ENCODE results near the gene CSHL1.
"Not testable (repeated sequence)": the region's sequence is repeated elsewhere in the genome, so short reads cannot be mapped to it uniquely, and the experiment has no call there.

Gene CSHL1

GRCh38 chr17:63871646-63872365 lies 39.3 kb downstream of the CSHL1 start:
- H3K27me3 ChIP-seq (replicated peaks; ENCODE audit: control insufficient read depth, insufficient read depth, low read length); H3K36me3 ChIP-seq (ENCODE audit: control insufficient read depth, insufficient read depth, low read length); DNase-seq (ENCODE audit: extremely low read depth, insufficient read length); H3K4me3 ChIP-seq (replicated peaks; ENCODE audit: low read depth, low read length): not testable (repeated sequence)

DNA sequence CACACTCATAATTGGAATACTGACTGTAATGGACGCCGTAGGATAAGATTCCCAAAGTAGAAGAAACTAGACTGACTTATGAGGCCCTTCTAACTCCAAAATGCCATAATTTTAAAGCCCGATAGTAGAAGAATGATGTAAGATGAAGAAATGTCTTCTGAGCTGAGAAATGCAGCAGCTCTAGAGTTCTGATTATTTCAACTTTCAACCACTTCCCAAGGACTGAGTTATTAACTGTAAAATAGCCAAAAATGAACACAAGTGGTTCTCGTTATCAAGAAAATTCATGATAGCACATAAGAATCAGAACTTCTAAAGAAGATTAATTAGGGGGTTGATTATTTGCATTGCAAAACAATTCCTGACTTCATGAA lies 40.8 kb downstream of the CSHL1 start:
- not testable (repeated sequence) for H3K36me3 ChIP-seq (ENCODE audit: control insufficient read depth, insufficient read depth, low read length); DNase-seq (ENCODE audit: extremely low read depth, insufficient read length); H3K27me3 ChIP-seq (replicated peaks; ENCODE audit: control insufficient read depth, insufficient read depth, low read length); H3K4me3 ChIP-seq (replicated peaks; ENCODE audit: low read depth, low read length)

GRCh38 chr17:63869491-63870291 lies 41.4 kb downstream of the CSHL1 start:
- H3K4me3 ChIP-seq (replicated peaks; ENCODE audit: low read depth, low read length); DNase-seq (ENCODE audit: extremely low read depth, insufficient read length); H3K36me3 ChIP-seq (ENCODE audit: control insufficient read depth, insufficient read depth, low read length); H3K27me3 ChIP-seq (replicated peaks; ENCODE audit: control insufficient read depth, insufficient read depth, low read length): not testable (repeated sequence)
- TF ChIP-seq, protein P1, sequence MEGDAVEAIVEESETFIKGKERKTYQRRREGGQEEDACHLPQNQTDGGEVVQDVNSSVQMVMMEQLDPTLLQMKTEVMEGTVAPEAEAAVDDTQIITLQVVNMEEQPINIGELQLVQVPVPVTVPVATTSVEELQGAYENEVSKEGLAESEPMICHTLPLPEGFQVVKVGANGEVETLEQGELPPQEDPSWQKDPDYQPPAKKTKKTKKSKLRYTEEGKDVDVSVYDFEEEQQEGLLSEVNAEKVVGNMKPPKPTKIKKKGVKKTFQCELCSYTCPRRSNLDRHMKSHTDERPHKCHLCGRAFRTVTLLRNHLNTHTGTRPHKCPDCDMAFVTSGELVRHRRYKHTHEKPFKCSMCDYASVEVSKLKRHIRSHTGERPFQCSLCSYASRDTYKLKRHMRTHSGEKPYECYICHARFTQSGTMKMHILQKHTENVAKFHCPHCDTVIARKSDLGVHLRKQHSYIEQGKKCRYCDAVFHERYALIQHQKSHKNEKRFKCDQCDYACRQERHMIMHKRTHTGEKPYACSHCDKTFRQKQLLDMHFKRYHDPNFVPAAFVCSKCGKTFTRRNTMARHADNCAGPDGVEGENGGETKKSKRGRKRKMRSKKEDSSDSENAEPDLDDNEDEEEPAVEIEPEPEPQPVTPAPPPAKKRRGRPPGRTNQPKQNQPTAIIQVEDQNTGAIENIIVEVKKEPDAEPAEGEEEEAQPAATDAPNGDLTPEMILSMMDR (IDR thresholded peaks at IDR 0.05; ENCODE audit: insufficient read depth, low read length, poor library complexity, severe bottlenecking): peak; percentile 26

- H3K27me3 ChIP-seq (replicated peaks; ENCODE audit: control insufficient read depth, insufficient read depth, low read length); DNase-seq (ENCODE audit: extremely low read depth, insufficient read length); H3K4me3 ChIP-seq (replicated peaks; ENCODE audit: low read depth, low read length); H3K36me3 ChIP-seq (ENCODE audit: control insufficient read depth, insufficient read depth, low read length): not testable (repeated sequence)
- TF ChIP-seq, protein P1 (IDR thresholded peaks at IDR 0.05; ENCODE audit: insufficient read depth, low read length, poor library complexity, severe bottlenecking): peak; percentile 28
Measured at GRCh38 chr17:63866625-63867024, 44.4 kb downstream of the CSHL1 start.

Measured in GM06990 (cell line).